GM12864 (cell line): ENCODE measurements around the gene CD207.
A peak's percentile ranks its signal among the peaks of the same experiment; 100 is the strongest.
"Not testable (repeated sequence)": the region's sequence is repeated elsewhere in the genome, so short reads cannot be mapped to it uniquely, and the experiment has no call there.

Experiments
- DNase-seq: peaks from one replicate; pipeline ENCODE4 v3.0.0-alpha.2; 2011; ENCODE audit warnings: low read depth
- H3K4me3 ChIP-seq: 2 replicates; pipeline ENCODE4 v1.5.1; 2011; ENCODE audit warnings: mild to moderate bottlenecking, low read depth, low read length, control low read depth
- TF ChIP-seq, protein P1 (sequence below): IDR thresholded peaks from 2 replicates; pipeline ENCODE4 v1.5.1; 2011; ENCODE audit warnings: low read depth, mild to moderate bottlenecking, moderate library complexity, low read length, control low read depth, inconsistent platforms; ENCODE audit errors: missing control alignments

The CD207 gene

DNA sequence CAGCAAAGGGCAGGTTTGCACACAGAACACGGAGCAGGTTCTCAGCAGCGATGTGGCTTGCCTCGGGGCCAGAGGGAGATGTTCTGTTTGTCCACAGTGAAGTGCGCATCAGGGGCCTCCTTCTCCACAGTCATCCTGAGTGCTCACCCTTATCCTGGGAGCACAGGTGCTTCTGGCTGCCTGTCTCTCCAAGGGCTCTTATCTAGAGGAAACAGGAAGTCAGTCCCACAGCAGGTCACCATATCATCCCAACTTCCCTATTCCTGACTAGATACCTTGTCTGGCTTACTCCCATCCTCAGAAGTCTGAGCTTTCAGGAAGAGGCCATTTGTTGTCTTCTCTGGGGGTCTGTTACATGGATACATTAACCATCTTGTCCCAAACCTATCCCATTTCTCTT lies at the start of gene CD207:
Gene CD207, minus strand, starts transcription at position 174 of the 400 bp plus-strand sequence. Its CDS starts 40 bp downstream, at position 134.
- TF ChIP-seq, protein P1, sequence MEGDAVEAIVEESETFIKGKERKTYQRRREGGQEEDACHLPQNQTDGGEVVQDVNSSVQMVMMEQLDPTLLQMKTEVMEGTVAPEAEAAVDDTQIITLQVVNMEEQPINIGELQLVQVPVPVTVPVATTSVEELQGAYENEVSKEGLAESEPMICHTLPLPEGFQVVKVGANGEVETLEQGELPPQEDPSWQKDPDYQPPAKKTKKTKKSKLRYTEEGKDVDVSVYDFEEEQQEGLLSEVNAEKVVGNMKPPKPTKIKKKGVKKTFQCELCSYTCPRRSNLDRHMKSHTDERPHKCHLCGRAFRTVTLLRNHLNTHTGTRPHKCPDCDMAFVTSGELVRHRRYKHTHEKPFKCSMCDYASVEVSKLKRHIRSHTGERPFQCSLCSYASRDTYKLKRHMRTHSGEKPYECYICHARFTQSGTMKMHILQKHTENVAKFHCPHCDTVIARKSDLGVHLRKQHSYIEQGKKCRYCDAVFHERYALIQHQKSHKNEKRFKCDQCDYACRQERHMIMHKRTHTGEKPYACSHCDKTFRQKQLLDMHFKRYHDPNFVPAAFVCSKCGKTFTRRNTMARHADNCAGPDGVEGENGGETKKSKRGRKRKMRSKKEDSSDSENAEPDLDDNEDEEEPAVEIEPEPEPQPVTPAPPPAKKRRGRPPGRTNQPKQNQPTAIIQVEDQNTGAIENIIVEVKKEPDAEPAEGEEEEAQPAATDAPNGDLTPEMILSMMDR: no peak
- H3K4me3 ChIP-seq: no peak within 1 kb of the TSS
- DNase-seq: no peak

DNA sequence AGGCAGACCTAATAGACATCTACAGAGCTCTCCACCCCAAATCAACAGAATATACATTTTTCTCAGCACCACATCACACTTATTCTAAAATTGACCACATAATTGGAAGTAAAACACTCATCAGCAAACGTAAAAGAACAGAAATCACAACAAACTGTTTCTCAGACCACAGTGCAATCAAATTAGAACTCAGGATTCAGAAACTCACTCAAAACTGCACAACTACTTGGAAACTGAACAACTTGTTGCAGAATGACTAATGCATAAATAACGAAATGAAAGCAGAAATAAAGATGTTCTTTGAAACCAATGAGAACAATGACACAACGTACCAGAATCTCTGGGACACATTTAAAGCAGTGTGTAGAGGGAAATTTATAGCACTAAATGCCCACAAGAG lies 42.9 kb upstream of the CD207 start:
- DNase-seq, H3K4me3 ChIP-seq: not testable (repeated sequence)

DNA sequence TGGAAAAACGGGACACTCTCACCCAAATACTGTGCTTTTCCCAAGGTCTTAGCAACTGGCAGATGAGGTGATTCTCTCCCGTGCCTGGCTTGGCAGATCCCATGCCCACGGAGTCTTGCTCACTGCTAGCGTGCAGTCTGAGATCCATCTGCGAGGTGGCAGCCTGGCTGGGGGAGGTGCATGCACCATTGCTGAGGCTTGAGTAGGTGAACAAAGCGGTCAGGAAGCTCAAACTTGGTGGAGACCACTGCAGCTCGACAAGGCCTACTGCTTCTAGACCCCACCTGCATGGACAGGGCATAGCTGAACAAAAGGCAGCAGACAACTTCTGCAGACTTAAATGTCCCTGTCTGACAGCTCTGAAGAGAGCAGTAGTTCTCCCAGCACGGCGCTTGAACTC lies 40.5 kb upstream of the CD207 start:
- not testable (repeated sequence) for H3K4me3 ChIP-seq, DNase-seq

DNA sequence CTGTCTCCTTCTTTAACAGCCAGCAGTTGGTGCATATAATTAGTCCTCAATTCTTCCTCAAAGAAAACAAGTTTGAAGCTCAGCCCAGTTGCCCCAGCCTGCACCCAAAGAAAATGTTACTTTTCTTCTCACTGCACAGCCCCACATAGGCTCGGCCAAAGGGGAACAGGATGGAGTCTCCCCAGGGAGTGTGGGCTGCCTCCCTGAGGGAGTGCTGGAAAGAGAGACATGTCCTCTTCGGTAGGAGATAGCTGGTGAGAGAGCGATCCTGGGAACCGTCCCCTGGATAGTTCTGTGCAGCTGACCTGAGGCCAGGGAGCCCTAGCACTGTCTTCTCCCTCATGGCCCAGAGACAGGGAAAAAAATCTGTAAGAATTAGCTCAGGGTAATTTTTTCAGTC lies 37.9 kb upstream of the CD207 start:
- DNase-seq: no peak
- no peak overlapping the region for H3K4me3 ChIP-seq
- TF ChIP-seq, protein P1: no peak

DNA sequence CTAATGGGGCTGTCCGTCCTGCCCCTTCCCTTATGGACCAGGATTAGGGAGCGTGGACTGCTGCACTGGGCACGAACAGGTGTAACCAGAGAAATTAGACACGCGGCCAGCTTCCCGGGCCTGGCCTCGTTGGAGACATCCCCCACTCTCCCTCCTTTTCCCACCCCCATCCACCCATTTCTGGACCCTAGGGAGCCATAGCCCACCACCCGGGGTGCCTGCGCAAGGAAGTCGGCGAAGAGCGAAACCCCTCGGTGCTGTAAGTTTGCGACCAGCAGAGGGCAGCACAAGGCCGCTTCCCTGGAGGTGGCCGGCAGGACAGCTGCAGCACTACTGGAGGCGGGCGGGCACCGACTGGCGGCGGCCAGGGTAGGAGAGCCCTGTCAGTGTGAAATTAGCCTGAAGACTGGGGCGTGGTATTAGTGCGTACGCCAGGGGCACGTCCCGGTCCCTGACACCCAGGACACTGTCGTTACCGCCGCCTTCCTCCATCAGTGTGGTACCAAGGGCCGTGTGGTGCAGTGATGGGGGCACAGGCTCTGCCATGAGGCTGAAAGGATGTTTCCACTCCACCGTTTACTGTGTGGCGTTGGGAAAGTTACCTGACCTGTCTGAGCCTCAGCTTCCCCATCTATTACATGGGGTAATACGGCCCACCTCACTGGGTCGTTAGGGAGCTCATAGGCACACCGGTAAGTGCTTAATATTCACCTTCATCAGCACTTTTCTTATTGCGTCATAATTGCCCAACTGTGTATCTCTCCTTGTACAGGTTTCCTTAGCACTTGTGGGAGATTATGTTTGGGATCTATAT lies 36.0 kb upstream of the CD207 start:
- no peak for DNase-seq
- H3K4me3 ChIP-seq: no peak overlapping the region
- TF ChIP-seq, protein P1: peak; percentile 86

DNA sequence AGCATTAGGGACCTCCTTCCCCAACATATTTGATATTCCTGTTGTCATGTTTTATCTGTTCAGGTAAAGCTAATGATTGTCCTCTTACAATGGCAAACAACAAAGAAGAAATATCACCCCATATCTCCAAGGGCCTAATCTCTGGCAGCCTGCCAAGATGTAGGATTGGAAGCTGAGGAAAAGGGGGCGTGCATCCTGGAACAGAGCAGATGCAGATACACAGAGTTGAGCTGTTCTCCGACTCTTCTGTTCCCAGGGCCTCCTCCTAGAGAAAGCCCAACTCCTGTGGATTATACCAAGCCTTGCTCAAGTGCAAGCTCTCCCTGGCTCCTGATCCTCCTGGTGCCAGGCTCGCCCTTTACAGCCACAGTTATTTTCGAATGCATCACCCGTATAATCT lies 35.2 kb upstream of the CD207 start:
- TF ChIP-seq, protein P1: no peak
- no peak overlapping the region for H3K4me3 ChIP-seq
- no peak for DNase-seq

DNA sequence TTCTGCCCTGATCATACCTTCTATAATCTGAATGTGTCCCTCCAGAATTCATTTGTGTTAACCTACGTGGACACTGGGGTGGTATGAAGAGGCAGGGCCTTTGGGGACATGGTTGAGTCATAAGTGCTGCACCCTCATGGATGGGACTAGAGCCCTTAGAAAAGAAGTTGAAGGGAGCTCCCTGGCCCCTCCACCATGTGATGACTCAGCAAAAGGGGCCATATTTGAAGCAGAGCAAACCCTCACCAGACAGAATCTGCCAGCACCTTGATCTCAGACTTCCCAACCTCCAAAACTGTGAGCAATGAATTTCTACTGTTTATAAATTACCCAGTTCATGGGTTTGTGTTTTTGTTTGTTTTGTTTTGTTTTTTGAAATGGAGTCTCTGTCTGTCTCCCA lies 33.4 kb upstream of the CD207 start:
- no peak overlapping the region for H3K4me3 ChIP-seq
- TF ChIP-seq, protein P1: no peak
- DNase-seq: no peak
